ENCODE data around the gene RELN.

DNA sequence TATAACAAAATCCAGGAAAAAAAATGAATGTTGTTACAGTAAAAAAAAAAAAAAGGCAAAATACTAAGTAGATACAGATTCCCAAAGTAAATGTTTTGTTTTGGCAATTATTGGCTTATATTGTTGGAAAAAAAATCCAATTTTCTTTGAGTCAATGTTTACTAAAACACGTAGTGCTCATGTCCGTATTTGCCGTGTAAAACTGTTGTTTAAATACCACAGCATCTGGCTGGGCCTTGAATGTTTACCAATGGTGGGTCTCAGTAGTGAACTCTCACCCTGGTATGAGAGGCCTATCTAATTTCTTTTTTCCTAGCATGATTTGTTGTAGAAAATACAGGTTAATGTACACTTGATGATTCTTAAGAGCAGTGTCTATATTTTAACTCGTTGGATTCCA, 502.0 kb downstream of the RELN start:
- TF ChIP-seq, protein P1, sequence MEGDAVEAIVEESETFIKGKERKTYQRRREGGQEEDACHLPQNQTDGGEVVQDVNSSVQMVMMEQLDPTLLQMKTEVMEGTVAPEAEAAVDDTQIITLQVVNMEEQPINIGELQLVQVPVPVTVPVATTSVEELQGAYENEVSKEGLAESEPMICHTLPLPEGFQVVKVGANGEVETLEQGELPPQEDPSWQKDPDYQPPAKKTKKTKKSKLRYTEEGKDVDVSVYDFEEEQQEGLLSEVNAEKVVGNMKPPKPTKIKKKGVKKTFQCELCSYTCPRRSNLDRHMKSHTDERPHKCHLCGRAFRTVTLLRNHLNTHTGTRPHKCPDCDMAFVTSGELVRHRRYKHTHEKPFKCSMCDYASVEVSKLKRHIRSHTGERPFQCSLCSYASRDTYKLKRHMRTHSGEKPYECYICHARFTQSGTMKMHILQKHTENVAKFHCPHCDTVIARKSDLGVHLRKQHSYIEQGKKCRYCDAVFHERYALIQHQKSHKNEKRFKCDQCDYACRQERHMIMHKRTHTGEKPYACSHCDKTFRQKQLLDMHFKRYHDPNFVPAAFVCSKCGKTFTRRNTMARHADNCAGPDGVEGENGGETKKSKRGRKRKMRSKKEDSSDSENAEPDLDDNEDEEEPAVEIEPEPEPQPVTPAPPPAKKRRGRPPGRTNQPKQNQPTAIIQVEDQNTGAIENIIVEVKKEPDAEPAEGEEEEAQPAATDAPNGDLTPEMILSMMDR (conservative IDR thresholded peaks at IDR 0.05; ENCODE audit: low read length) = no peak
- TF ChIP-seq EZH2phosphoT487 (IDR thresholded peaks at IDR 0.05; ENCODE audit: borderline replicate concordance) = no peak
